ENCODE data around the gene SFXN1.

The SFXN1 gene

DNA sequence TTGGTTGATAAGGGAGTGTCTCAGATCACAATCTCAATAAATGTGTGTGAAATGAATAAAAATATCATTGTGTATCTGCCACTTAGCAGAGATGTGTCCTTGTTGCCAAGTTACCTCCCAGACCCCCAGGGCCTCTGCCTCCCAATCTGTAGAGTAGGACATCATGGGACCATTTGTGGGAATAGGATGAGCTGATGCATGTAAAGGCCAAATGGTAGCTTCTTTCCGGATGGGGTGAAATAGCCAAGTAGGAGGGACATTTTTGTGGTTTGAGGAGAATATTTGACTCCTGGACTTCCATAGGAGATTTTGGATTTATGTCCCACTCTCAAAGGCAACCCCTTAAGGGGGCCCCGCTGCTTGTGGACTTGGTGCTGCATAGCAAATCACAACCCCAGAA, 96.9 kb downstream of the SFXN1 start:
- no peak for DNase-seq (ENCODE audit: low read depth)

GRCh38 chr5:175576096-175576495, 97.7 kb downstream of the SFXN1 start:
- no peak for DNase-seq (ENCODE audit: low read depth)

DNA sequence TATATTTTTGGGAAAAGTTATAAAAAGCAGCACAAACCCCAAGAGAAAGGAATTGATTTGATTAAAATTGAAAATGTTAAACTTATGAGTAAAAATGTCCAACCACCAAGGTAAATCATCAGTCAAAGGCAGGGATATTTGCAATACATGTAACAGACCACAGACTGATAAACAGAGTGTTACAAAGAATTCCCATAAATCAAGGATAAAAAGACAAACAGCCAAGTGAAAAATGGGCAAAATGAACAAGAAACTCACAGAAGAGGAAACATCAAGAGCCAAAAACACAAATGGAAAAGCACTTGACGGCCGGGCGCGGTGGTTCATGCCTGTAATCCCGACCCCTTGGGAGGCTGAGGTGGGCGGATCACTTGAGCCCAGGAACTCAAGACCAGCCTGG, 98.2 kb downstream of the SFXN1 start:
- no peak for DNase-seq (ENCODE audit: low read depth)
